ENCODE data around the gene LAMC3.
"Not testable (repeated sequence)": the region's sequence is repeated elsewhere in the genome, so short reads cannot be mapped to it uniquely, and the experiment has no call there.

The LAMC3 gene

GRCh38 chr9:131112374-131113154 lies 103.6 kb downstream of the LAMC3 start:
- no peak for FAIRE-seq
- no peak for DNase-seq (ENCODE audit: insufficient read length, low spot score)

- FAIRE-seq, result no peak
- no peak for DNase-seq (ENCODE audit: insufficient read length, low spot score)
These were observed 104.7 kb downstream of the LAMC3 start for GRCh38 chr9:131113655-131114054.

GRCh38 chr9:131114084-131114535 lies 105.1 kb downstream of the LAMC3 start:
- DNase-seq (ENCODE audit: insufficient read length, low spot score) (no peak), FAIRE-seq (no peak)

DNA sequence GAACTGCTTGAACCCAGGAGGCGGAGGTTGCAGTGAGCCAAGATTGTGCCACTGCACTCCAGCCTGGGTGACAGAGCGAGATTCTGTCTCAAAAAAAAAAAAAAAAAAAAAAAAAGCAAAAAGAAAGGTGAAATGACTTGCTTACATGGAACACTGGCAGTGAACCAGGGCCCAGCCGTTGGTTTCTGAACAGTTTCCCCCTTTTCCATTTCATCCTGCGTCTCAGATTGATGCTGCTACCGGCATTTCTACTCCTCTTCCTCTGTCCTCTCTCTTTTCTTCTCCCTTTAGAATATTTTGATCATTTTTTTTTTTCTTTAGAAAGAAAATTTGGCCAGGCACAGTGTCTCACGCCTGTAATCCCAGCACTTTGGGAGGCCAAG lies 106.4 kb downstream of the LAMC3 start:
- not testable (repeated sequence) for DNase-seq (ENCODE audit: insufficient read length, low spot score); FAIRE-seq

DNA sequence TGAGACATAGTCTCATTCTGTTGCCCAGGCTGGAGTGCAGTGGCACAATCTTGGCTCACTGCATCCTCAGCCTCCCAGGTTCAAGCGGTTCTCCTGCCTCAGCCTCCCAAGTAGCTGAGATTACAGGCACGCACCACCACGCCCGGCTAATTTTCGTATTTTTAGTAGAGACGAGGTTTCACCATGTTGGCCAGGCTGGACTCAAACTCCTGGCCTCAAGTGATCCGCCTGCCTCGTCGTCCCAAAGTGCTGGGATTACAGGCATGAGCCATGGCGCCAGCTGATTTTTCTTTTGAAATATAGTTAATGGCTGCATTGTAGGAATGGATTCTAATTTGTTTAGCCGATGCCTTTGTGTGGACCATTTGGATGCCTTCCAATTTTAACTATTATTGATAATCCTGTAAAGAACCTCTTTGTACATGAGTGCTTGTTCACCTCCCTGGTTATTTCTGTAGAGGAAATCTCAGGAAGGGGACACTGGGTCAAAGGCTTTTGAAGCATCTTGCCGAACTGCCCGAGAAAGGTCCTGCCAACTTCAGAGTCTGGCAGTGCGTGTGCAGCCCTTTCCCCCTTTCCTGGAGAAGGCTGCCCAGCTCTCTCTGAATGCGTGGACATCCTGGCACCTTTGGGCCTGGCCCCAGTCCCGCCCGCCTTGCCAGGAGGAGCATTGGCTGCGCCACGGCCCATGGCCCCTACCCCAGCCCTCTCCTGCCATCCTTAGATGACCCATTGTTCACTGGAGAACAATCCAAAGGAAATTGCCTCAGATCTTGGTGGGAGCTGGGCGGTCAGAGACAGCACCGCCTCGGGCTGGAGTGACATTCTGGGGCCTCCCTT lies 107.5 kb downstream of the LAMC3 start:
- DNase-seq (ENCODE audit: insufficient read length, low spot score) (no peak), FAIRE-seq (no peak)

GRCh38 chr9:131117121-131117761 lies 108.3 kb downstream of the LAMC3 start:
- DNase-seq (ENCODE audit: insufficient read length, low spot score) (no peak), FAIRE-seq (no peak)

- DNase-seq (ENCODE audit: insufficient read length, low spot score) (no peak), FAIRE-seq (no peak)
These were observed 108.8 kb downstream of the LAMC3 start for GRCh38 chr9:131117762-131118145.

GRCh38 chr9:131119600-131119999 lies 110.6 kb downstream of the LAMC3 start:
- no peak for DNase-seq (ENCODE audit: insufficient read length, low spot score)
- FAIRE-seq, result no peak

DNA sequence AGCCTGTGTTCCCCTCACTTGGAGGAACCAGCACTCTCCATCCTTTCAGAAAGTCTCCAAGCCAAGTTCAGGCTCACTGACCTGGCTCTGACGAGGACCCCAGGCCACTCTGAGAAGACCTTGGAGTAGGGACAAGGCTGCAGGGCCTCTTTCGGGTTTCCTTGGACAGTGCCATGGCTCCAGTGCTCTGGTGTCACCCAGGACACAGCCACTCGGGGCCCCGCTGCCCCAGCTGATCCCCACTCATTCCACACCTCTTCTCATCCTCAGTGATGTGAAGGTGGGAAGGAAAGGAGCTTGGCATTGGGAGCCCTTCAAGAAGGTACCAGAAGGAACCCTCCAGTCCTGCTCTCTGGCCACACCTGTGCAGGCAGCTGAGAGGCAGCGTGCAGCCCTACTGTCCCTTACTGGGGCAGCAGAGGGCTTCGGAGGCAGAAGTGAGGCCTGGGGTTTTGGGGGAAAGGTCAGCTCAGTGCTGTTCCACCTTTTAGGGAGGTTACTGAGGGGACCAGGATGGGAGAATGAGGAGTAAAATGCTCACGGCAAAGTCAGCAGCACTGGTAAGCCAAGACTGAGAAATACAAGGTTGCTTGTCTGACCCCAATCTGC lies 111.8 kb downstream of the LAMC3 start:
- FAIRE-seq, result no peak
- DNase-seq (ENCODE audit: insufficient read length, low spot score), result no peak

DNA sequence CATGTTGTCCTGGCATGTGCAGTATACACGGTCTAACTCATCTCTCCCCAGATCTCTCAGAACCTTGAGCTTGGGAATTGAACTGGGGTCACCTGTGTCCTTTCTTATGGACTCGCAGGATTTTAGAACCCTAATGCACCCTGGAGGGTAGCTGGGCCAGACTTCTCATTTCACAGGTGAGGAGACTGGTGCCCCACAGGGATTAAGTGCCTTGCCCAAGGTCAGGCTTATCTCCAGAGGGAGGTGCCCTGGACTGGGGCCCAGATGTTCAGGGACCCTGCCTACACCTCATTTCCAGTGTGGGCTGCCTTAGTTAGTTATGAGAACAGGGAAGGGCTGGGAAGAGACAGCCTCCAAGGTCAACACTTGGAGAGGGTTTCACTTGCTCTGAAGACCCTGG lies 112.4 kb downstream of the LAMC3 start:
- no peak for FAIRE-seq
- no peak for DNase-seq (ENCODE audit: insufficient read length, low spot score)

- no peak for FAIRE-seq
- no peak for DNase-seq (ENCODE audit: insufficient read length, low spot score)
These were observed 113.2 kb downstream of the LAMC3 start for GRCh38 chr9:131122158-131122557.

DNA sequence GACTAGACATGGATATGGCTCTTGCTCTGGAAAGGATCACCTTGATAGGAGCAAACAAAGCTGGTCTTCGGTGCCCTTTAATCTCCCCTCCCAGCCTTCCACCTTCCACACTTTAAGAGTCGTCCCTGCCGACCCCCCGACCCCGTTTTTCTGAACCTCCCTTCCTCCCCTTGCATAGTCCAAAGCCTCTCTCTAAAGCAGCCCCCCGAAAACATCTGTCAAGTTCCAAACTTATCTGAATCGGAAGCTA lies 116.0 kb downstream of the LAMC3 start:
- FAIRE-seq, result no peak
- no peak for DNase-seq (ENCODE audit: insufficient read length, low spot score)

GRCh38 chr9:131125288-131126058 lies 116.5 kb downstream of the LAMC3 start, which contains the start of gene NUP214:
NUP214 (plus strand) TSS chr9:131125586; CDS start chr9:131125705, 119 bp downstream.
- FAIRE-seq (peak; percentile 97), DNase-seq (ENCODE audit: insufficient read length, low spot score) (peak; percentile 98)

DNA sequence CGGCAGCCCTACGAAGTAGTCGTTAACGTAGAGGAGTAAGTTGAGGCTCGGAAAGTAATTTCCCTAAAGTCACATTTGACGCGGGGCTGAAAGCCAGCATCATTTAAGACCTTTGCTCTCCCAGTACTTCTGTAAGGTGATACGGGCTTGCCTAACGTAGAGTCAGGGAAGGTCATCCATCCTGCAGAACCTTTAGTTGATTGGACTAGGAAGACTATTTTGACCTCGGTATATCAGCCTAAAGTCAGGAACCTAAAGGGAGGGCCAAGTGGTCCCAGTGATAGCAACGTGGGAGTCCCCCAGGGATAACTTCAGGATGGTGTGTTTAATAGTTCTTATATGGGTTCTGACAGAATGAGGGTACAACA lies 117.1 kb downstream of the LAMC3 start:
- FAIRE-seq, result no peak

DNA sequence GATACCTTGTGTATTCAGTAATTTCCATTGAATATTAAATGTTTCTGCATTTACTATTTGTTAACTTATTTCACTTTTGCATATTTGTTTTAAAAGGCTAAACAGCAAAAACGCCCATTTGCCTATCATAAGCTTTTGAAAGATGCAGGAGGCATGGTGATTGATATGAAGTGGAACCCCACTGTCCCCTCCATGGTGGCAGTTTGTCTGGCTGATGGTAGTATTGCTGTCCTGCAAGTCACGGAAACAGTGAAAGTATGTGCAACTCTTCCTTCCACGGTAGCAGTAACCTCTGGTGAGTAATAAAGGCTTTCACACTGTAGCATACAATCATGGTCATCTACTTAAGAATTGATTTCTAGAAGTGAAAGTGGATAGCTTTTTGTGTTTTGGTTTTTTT lies 120.2 kb downstream of the LAMC3 start:
- DNase-seq (ENCODE audit: insufficient read length, low spot score), result no peak
- no peak for FAIRE-seq

More for the DNA sequence above, 117.1 kb downstream of the LAMC3 start:
- no peak for DNase-seq (ENCODE audit: insufficient read length, low spot score)

GRCh38 chr9:131138676-131139075 lies 129.7 kb downstream of the LAMC3 start:
- no peak for FAIRE-seq
- DNase-seq (ENCODE audit: insufficient read length, low spot score), result no peak

DNA sequence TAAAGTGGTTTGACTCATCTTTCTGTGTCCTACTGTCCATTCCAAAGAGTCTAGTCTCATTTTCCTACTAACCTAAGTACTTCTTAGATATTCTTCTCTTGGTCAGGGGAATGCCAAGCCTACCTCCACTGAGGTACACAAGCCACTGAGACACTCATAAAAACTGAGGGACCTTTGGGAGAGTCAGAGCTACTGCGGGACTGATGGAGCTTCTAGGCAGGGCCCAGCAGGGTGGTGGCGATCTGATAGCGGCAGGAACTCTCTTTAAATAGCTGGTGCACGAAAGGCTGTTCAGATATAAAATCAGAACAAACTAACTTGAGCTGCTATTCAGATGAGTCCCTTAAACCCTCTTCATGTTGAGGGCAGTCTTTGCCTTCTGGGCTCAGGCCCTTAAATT lies 131.1 kb downstream of the LAMC3 start:
- FAIRE-seq (no peak), DNase-seq (ENCODE audit: insufficient read length, low spot score) (no peak)

DNA sequence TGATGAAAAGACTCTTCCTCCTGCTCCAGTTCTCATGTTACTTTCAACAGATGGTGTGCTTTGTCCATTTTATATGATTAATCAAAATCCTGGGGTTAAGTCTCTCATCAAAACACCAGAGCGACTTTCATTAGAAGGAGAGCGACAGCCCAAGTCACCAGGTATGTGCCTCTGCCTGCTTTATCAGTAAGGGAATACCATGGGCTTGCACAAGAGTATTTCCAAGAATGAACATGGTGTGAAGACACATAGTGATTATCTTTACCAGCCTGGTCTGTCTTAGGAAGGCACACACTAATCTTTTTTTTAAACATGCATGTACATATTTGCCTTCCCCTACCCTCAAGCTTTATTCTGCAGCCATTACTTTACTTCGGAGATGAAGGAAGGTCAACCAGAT lies 131.6 kb downstream of the LAMC3 start:
- no peak for DNase-seq (ENCODE audit: insufficient read length, low spot score)
- FAIRE-seq, result no peak

DNA sequence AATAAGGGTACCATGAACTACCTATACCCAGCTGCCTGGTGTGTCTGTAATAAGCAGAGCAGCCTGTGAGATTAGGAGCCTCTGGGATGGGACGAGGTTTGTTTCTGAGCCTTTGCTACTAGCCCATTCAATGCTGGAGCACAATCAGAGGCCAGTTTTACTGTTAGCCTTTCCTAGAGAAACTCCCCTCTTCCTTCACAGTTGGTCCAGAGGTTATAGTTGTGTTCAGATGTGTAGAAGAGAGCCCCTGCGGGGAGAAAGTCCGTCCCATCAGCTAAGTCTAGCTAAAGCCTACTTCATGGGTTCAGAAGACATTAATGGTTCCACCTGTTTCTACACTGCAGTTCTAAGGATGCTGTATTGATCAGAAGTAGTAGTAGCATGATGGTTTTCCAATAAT lies 133.2 kb downstream of the LAMC3 start:
- FAIRE-seq (no peak), DNase-seq (ENCODE audit: insufficient read length, low spot score) (no peak)

Measured in GM19239 (cell line).